HG03135 (cell line): ENCODE results near the gene SOCS3.
A peak's percentile ranks its signal among the peaks of the same experiment; 100 is the strongest.

Source experiments
- ATAC-seq: cut with Tn5 transposase; IDR thresholded peaks from one replicate; pipeline ENCODE4 v1.9.1; 2021; ENCODE audit warnings: mild to moderate bottlenecking, moderate library complexity; ENCODE audit not compliant: unreplicated experiment

Gene SOCS3

DNA sequence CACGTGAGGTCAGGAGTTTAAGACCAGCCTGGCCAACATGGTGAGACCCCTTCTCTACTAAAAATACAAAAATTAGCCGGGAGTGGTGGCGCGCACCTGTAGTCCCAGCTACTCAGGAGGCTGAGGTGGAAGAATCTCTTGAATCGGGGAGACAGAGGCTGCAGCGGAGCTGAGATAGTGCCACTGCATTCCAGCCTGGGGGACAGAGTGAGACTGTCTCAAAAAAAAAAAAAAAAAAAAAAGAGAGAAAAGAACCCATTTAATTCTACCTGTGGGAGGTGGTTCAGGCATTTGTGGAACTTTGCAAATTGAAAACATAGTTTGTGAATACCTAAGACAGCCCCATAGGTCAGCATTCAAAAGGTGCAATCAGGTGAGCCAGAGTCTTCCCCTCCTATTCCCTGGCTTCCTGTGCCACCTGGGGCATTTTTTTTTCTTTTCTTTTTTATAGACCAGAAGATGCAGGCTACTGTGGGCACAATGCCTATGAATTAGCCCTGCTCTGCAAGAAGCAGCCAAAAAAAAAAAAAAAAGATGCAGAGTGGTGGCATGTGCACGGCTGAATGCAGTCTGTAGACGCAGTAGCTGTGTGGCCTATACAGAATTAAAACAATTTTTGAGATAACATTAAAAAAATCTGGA, 9.1 kb upstream of the SOCS3 start:
- ATAC-seq: no peak

GRCh38 chr17:78368348-78368747, 8.5 kb upstream of the SOCS3 start:
- no peak for ATAC-seq

GRCh38 chr17:78367193-78367592, 7.3 kb upstream of the SOCS3 start:
- ATAC-seq: no peak

- no peak for ATAC-seq
Observed at GRCh38 chr17:78366109-78366848, 6.4 kb upstream of the SOCS3 start.

DNA sequence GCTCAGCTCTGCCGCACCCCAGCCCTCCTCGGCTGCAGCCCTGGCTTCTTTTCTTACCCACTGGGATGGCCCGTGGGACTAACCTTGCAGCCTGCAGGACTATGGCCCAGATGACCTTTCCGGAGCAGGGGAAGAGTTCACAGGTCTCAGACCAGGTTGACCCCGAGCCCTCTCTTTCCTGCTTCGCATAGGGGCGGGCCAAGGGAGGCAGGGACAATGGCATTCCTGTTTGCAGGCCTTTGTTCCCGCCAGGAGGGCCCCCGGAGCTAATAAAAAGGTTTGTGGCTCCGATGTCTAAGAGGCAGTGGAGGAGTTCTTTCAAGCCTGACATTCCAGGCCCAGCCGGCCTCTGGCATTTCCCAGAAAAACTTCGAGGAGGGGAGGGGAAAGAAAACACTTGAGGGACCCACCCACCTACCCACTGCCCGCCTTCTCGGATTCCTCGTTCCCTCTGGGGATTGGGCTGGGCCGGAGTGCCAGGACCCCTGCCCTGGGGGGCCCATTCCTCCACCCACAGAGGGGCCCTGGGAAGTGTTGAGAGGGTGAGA, 5.8 kb upstream of the SOCS3 start:
- no peak for ATAC-seq

DNA sequence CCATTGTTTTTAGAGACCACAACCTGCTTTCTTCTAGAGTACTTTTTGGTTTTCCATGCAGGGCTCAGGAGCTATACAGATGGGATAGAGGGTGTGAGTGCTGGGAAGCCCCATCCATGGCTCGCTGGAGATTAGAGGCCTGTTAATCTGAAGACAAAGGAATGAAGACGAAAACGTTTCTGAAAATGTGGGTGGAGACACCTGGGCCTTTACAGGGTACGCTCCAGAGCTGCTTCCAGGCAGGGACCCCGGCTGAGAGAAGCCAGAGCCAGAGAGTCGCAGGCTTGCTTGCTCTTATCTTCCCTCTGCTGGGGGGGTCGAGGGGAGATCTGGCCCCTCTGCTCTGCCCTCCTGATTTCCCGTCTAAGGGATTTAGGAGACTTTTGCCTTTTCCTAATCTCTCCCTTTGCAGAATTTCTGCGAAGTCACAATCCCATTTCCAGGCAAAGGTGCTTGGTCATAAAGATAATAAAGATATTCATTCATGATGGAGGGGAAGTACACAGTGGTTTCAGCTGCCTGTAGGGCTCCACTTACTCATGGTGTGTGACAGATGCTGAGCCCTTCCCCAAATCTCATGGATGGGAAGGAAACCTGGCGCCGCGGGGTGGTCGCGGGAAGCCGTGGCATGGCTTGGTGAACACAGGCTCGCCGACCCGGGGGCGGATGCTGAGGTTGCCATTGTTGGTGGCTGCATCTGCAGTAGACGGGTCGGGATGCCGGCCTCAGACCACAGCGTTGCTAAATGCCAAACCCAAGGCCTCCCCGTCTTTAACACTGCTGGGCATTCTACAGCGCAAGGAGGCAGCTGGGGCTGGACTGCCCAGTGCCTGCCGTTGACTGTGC, 4.8 kb upstream of the SOCS3 start:
- ATAC-seq: no peak

DNA sequence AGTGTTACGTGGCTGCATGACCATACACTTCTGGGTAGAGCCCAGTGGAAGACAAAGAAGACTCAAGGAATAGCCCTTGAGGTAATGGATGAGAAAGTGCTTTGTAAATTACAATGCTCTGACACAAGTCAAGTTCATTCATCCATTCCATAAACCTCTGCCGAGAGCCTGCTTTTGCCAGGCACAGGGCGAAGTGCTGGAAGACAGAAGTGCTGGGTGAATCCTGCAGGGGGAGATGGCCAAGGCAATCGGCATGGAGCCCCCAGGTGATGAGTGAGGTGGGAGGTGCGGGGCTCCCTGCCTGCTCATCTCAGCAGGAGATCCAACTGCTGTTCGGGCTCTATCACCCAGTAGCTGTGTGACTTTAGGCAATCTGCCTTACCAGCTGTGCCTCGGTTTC, 2.8 kb upstream of the SOCS3 start:
- no peak for ATAC-seq

- ATAC-seq: no peak
Observed at GRCh38 chr17:78362232-78362631, 2.4 kb upstream of the SOCS3 start.

DNA sequence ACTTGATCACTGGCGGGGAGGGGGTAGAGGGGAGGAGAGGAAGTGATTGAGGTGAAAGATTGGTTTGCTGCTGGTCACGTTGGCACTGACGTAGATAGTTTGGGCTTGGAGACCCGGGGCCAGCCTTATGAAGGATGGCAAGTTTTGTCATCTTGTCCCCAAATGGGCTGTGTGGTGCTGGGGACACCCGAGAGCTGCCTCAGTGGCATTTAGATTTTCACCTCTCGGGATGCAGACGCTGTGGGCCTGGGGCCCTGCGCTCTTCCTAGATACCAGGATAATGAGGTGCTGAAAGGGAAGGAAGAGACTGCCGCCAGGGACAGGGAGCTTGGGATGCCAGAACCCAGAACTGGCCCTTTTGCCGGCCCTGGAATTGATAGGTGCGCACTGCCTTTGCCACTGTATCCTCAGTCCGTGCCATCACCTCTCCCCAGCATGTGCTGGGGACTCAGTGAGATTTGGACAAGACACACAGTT, 1.4 kb upstream of the SOCS3 start:
- no peak for ATAC-seq

- peak; percentile 19 for ATAC-seq
Observed at GRCh38 chr17:78360371-78361224, 721 bp upstream of the SOCS3 start.

DNA sequence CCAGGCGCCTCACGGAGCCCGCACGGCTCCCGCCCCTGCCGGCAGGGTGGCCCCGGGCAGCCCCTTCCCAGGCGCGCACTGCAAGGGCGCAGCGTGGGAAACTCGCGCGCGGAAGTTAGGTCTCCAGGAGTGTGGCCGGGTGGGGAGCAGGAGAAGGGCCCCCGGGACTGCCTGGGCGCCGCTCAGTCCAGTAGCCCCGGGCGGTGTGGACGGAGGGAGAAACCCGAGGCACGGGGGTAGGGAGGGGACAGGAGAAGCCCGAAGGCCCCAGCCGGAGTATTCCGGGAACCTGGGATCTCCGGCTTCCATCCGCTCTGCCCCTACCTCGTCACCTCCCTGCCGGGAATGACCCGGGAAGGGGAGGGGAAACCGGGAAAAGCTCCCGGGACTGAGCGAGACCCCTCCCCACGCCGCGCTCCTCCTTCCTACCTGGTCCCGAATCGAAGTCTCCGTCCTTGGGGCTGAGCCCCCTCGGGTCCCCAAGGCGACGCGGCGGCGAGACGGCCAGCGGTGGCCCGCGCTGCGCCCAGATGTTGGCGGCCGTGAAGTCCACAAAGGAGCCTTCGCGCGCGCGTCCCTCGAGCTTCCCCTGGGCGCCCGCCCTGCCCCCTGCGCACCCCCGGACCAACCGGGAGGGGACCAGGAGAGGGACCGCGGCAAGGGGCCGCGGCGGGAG, 418 bp downstream of the SOCS3 start:
- ATAC-seq: no peak

GRCh38 chr17:78358538-78359320, 1.1 kb downstream of the SOCS3 start:
- no peak for ATAC-seq

DNA sequence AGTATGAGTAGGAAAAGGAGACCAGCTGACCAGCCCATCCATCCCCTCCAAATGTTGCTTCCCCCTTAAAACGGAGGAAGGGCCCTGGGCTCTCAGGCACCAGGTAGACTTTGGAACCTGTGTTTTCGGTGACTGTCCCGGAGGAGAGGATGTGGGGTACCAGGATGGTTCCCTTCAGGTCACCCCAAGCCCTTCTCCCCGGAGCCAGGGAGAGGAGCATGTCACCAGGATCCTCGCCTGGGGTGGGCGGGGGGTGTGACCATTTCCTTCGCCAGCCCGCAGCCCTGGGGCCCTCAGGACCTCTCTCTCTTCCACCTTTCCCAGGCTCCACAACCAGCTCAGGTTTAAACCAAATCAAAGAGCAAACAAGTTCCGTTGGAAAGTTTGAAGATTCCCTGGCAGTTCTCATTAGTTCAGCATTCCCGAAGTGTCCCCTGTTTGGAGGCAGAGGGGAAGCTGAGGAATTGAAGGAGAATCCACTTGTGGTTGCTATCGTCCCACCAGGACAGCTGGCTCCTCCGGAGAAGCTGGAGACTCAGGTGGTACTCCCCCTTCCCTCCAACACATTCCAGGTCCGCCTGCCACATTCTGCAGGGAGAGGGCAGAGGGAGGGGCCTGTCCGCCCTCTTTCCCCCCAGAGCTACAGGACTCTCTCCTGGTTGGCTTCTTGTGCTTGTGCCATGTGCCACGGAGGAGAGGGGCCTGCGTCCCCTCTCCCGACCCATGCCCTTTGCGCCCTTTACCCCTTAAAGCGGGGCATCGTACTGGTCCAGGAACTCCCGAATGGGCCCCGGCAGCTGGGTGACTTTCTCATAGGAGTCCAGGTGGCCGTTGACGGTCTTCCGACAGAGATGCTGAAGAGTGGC, 2.0 kb downstream of the SOCS3 start:
- ATAC-seq: no peak

DNA sequence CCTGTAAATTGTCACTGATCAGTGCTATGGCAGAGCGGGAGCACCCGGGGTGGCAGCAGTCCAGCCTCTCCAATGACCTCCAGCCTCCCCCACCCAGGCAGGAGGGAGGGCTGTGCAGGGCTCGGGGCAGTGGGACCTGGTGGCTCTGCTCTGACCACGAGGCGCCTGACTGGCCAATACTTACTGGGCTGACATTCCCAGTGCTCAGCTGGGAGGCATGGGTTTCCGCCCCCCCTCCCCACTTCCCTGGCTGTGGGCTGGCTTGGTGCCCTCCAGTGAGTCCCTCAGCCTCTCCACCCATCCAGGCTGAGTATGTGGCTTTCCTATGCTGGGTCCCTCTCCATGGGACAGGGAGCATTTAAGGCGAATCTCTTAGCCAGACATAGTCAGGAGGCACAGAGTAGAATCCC, 2.7 kb downstream of the SOCS3 start:
- ATAC-seq: no peak

DNA sequence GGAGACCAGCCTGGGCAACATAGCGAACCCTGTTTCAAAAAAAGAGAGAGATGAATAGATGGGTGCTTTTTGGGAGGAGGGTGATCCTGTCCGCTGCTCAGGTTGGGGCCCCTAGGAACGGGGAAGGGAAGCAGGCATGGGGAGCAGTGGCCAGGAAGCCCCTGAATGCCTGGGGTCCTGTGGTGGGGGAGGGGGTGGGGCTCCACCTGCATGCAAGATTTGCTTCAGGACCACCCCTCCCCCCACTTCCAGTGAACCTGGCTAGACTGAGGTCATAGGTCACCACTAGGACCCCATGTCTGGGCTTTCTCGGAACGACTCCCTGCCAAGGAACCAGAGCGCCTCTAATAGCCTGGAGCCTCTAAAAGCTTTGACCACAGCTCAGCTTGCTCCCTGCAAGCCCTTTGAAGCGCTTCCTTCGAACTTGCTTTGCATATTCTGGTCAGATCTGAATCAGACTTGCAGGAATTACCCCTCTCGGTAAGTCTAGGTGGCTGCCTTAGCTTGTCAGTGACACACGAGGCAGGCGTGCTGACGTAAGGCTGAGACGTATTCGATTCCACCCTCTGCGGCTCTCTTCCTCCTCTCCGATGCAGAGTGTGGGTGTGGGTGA, 3.7 kb downstream of the SOCS3 start:
- peak; percentile 61 for ATAC-seq

GRCh38 chr17:78355701-78356100, 4.2 kb downstream of the SOCS3 start:
- no peak for ATAC-seq

- no peak for ATAC-seq
Observed at GRCh38 chr17:78355045-78355641, 4.7 kb downstream of the SOCS3 start.
